SK-N-SH (cell line): Measurements from ENCODE around the gene HIRA. TPM values are rescaled to one million over a fixed set of nuclear protein-coding genes. Genes with fewer than 3 reads are reported as not detected.

Experiments used
- CTCF ChIA-PET: fragments of 300-600, 350-600 bp; formaldehyde crosslinking; extraction: SDS; loops from one replicate; lab custom pipeline; 2021; lab: Yijun Ruan, JAX
- POLR2A ChIA-PET: fragments of 350-600 bp; sonication (Branson Sonifier 250); formaldehyde crosslinking; extraction: SDS; loops from one replicate; lab custom pipeline; 2020; ENCODE audit warnings: antibody characterized with exemption, inconsistent platforms; lab: Yijun Ruan, JAX
- DNase-seq: peaks from one replicate; pipeline ENCODE4 v3.0.0; 2012
- H2AFZ ChIP-seq: fragments of 200-600 bp; sonication (generic); 2 replicates; pipeline ENCODE4 v1.8.1; 2016; ENCODE audit warnings: antibody characterized with exemption, mild to moderate bottlenecking, low read depth
- H3F3A ChIP-seq: fragments of 200-600 bp; sonication (generic); replicated peaks from 2 replicates; pipeline ENCODE3; 2016; ENCODE audit warnings: antibody characterized with exemption, mild to moderate bottlenecking; ENCODE audit not compliant: insufficient read depth
- H3K27ac ChIP-seq, 2 experiments: fragments of 200-500 bp in 1 of 2; fragments of 200-600 bp in 1 of 2; sonication (Bioruptor generic) in 1 of 2; sonication (generic), shearing (Covaris generic) in 1 of 2; 2 replicates each; pipeline versions ENCODE4 v1.5.1 to v1.6.1; 2014 to 2016; ENCODE audit warnings: low read depth in 2 of 2, inconsistent platforms in 1 of 2, low read length in 1 of 2, mild to moderate bottlenecking in 1 of 2, mixed read lengths in 1 of 2
- H3K27me3 ChIP-seq: fragments of 200-600 bp; sonication (generic), shearing (Covaris generic); 2 replicates; pipeline ENCODE4 v1.6.1; 2016; ENCODE audit warnings: mixed run types; ENCODE audit not compliant: insufficient read depth
- H3K36me3 ChIP-seq, 2 experiments: fragments of 200-500 bp in 1 of 2; fragments of 200-600 bp in 1 of 2; sonication (Bioruptor generic) in 1 of 2; sonication (generic) in 1 of 2; replicated peaks in 1 of 2; 2 replicates each; pipeline versions ENCODE3 to v1.5.1; 2014 to 2016; ENCODE audit warnings: low read length in 1 of 2, mild to moderate bottlenecking in 1 of 2; ENCODE audit not compliant: insufficient read depth in 2 of 2, control insufficient read depth in 1 of 2
- H3K4me1 ChIP-seq, 2 experiments: fragments of 200-500 bp in 1 of 2; fragments of 200-600 bp in 1 of 2; sonication (Bioruptor generic) in 1 of 2; sonication (generic), shearing (Covaris generic) in 1 of 2; 2 replicates each; pipeline versions ENCODE4 v1.5.1 to v1.6.1; 2014 to 2016; ENCODE audit warnings: low read depth in 1 of 2, low read length in 1 of 2, mixed run types in 1 of 2; ENCODE audit not compliant: insufficient read depth in 2 of 2, control insufficient read depth in 1 of 2
- H3K4me2 ChIP-seq: fragments of 200-600 bp; sonication (generic), shearing (Covaris generic); 2 replicates; pipeline ENCODE4 v1.6.1; 2017; ENCODE audit warnings: mixed run types
- H3K4me3 ChIP-seq, 2 experiments: fragments of 200-500 bp in 1 of 2; fragments of 200-600 bp in 1 of 2; sonication (Bioruptor generic) in 1 of 2; sonication (generic), shearing (Covaris generic) in 1 of 2; 2 replicates each; pipeline versions ENCODE4 v1.5.1 to v1.8.1; 2014 to 2016; ENCODE audit warnings: low read depth in 2 of 2, inconsistent platforms in 1 of 2, low read length in 1 of 2, mild to moderate bottlenecking in 1 of 2, mixed read lengths in 1 of 2, moderate library complexity in 1 of 2
- H3K79me2 ChIP-seq: fragments of 200-600 bp; sonication (generic); 2 replicates; pipeline ENCODE4 v1.8.1; 2017; ENCODE audit warnings: mild to moderate bottlenecking; ENCODE audit not compliant: insufficient read depth
- H3K9ac ChIP-seq: fragments of 200-600 bp; sonication (generic); 2 replicates; pipeline ENCODE4 v1.6.1; 2017; ENCODE audit warnings: mixed run types
- H3K9me2 ChIP-seq: fragments of 200-600 bp; sonication (generic); 2 replicates; pipeline ENCODE4 v1.6.1; 2017; ENCODE audit warnings: mixed run types
- H3K9me3 ChIP-seq: fragments of 200-600 bp; sonication (generic); 2 replicates; pipeline ENCODE4 v1.6.1; 2017; ENCODE audit warnings: mixed run types, mild to moderate bottlenecking, moderate library complexity
- H4K20me1 ChIP-seq: fragments of 200-600 bp; sonication (generic); 2 replicates; pipeline ENCODE4 v1.6.1; 2017; ENCODE audit warnings: mild to moderate bottlenecking, mixed run types; ENCODE audit not compliant: insufficient read depth
- CHD2 ChIP-seq: fragments of 150-350 bp; IDR thresholded peaks from 2 replicates; pipeline ENCODE4 v1.6.1; 2018; ENCODE audit warnings: low read length; ENCODE audit not compliant: partially characterized antibody
- EP300 ChIP-seq, 2 experiments: IDR thresholded peaks; 2 replicates each; pipeline versions ENCODE4 v1.4.0 to v1.6.1; 2012; ENCODE audit warnings: borderline replicate concordance in 1 of 2, low read depth in 1 of 2, low read length in 1 of 2
- FOXJ3 ChIP-seq: sonication (generic); formaldehyde crosslinking; IDR thresholded peaks from 2 replicates; pipeline ENCODE4 v1.5.1; 2020; ENCODE audit warnings: mild to moderate bottlenecking, missing genetic modification reagents
- FOXM1 ChIP-seq: IDR thresholded peaks from 2 replicates; pipeline ENCODE4 v1.4.0; 2012; ENCODE audit warnings: low read depth, mild to moderate bottlenecking
- GABPA ChIP-seq: IDR thresholded peaks from 2 replicates; pipeline ENCODE4 v1.4.0; 2012; ENCODE audit warnings: low read depth, mild to moderate bottlenecking
- IRF3 ChIP-seq: fragments of 150-350 bp; IDR thresholded peaks from 2 replicates; pipeline ENCODE4 v1.6.1; 2016; ENCODE audit warnings: mild to moderate bottlenecking, low read depth, low read length
- MAX ChIP-seq: IDR thresholded peaks from 2 replicates; pipeline ENCODE4 v1.4.0; 2012; ENCODE audit warnings: low read depth
- MEF2A ChIP-seq: IDR thresholded peaks from 2 replicates; pipeline ENCODE4 v1.4.0; 2012; ENCODE audit warnings: low read depth, borderline replicate concordance
- MXI1 ChIP-seq: IDR thresholded peaks from 2 replicates; pipeline ENCODE4 v1.6.1; 2012; ENCODE audit warnings: mild to moderate bottlenecking, low read depth, low read length, improper control_type of control experiment
- NRF1 ChIP-seq: IDR thresholded peaks from 2 replicates; pipeline ENCODE4 v1.6.1; 2012; ENCODE audit warnings: low read depth, mild to moderate bottlenecking, low read length
- PBX3 ChIP-seq: IDR thresholded peaks from 2 replicates; pipeline ENCODE4; 2012
- POLR2AphosphoS5 ChIP-seq: IDR thresholded peaks from 2 replicates; pipeline ENCODE4 v1.6.1; 2012; ENCODE audit warnings: low read depth, low read length
- RAD21 ChIP-seq: IDR thresholded peaks from 2 replicates; pipeline ENCODE4 v1.6.1; 2012; ENCODE audit warnings: mild to moderate bottlenecking, low read length
- RFX5 ChIP-seq: IDR thresholded peaks from 2 replicates; pipeline ENCODE4 v1.6.1; 2012; ENCODE audit warnings: mild to moderate bottlenecking, improper control_type of control experiment, low read length
- SIN3A ChIP-seq: IDR thresholded peaks from 2 replicates; pipeline ENCODE4 v1.6.1; 2012; ENCODE audit warnings: low read depth, mild to moderate bottlenecking, low read length, moderate library complexity, borderline replicate concordance
- TAF1 ChIP-seq: IDR thresholded peaks from 2 replicates; pipeline ENCODE4 v1.6.1; 2012; ENCODE audit warnings: low read depth, mild to moderate bottlenecking, low read length, moderate library complexity, borderline replicate concordance
- USF1 ChIP-seq: IDR thresholded peaks from 2 replicates; pipeline ENCODE4 v1.4.0; 2012; ENCODE audit warnings: low read depth, borderline replicate concordance
- YY1 ChIP-seq: IDR thresholded peaks from 2 replicates; pipeline ENCODE4 v1.4.0; 2012; ENCODE audit warnings: low read depth, mild to moderate bottlenecking
- WGBS: methylation state at CpG from one replicate; pipeline ENCODE4 v1.1.6; 2017; ENCODE audit warnings: low lambda C conversion rate; 5-methylcytosine and 5-hydroxymethylcytosine counted together
- polyA plus RNA-seq, 3 experiments: library from polyadenylated mRNA; depleted of rRNA; stranded (reverse); fragments of >200 nt; gene quantifications; 2 replicates each; pipeline ENCODE4 v1.2.3, GENCODE V29; 2012

HIRA gene
- polyA plus RNA-seq, 1 of the 3 experiments (the other 2 are of a cell fraction) = 21.0 TPM

- Histone ChIP-seq H3K4me1 (peaks cover 0 to 19% of the 10 kb centered on the region in 2 experiments; a peak in 1 of 4 replicates), H3K9me3 (no peaks in the 10 kb centered on the region), H3K9ac (peak within 1 kb of the TSS; percentile 90), H3K36me3 (peaks cover 14 to 52% of the 10 kb centered on the region in 2 experiments), H3K27ac (peak within 1 kb of the TSS; percentile 41 to 90), H2AFZ (peak within 1 kb of the TSS; percentile 85), H3K9me2 (no peaks in the 10 kb centered on the region), H3K4me3 (peak within 1 kb of the TSS; percentile 75 to 87), H4K20me1 (0 out of 2 replicates have a peak, but pooled peaks cover 11% of the 10 kb centered on the region), H3K27me3 (no peaks in the 10 kb centered on the region), H3F3A (peaks cover 9% of the 10 kb centered on the region), H3K4me2 (peak within 1 kb of the TSS; percentile 85), H3K79me2 (peaks cover 49% of the 10 kb centered on the region)
- peak; percentile 98 for DNase-seq
- 0% methylated on average over 23 of the region's 92 CpGs for WGBS
- ChIA-PET POLR2A (interaction anchor here (0.7 to 1.2 kb wide), 3 partner anchors 12 to 42 kb away, joined by 3 to 11 read pairs (median 3); partner anchors contain the start of gene MRPL40), CTCF (interaction anchor here (0.7 to 1.7 kb wide), 5 partner anchors 13 to 302 kb away, joined by 4 to 7 read pairs (median 5); no protein-coding TSS in a partner anchor)
- TF ChIP-seq CHD2 = peak; percentile 86
- peak; percentile 65; the same call in 1 of the 2 replicates for TF ChIP-seq POLR2AphosphoS5
- peak; percentile 78 for TF ChIP-seq TAF1
- TF ChIP-seq MEF2A = no peak
- TF ChIP-seq IRF3 = peak; percentile 78
- peak; percentile 29; the same call in 1 of the 2 replicates for TF ChIP-seq FOXJ3 (CRISPR knock-in tag)
- no peak for TF ChIP-seq NRF1
- peak; percentile 100 for TF ChIP-seq PBX3
- TF ChIP-seq EP300 (IDR thresholded peaks at IDR 0.05; ENCODE audit: borderline replicate concordance in 1 of 2, low read depth in 1 of 2, low read length in 1 of 2) = peak in 1 of 2 experiments; percentile 43; a peak in 1 of 4 replicates
- peak; percentile 74; the same call in 1 of the 2 replicates for TF ChIP-seq USF1
- TF ChIP-seq RAD21 = no peak
- TF ChIP-seq SIN3A = peak; percentile 25; the same call in 1 of the 2 replicates
- TF ChIP-seq FOXM1 = no peak
- peak; percentile 64 for TF ChIP-seq MXI1
- TF ChIP-seq MAX = 0 out of 2 replicates have a peak, but pooled peaks have one; percentile 27
- TF ChIP-seq YY1 = peak; percentile 87
- TF ChIP-seq GABPA = peak; percentile 53
- 0 out of 2 replicates have a peak, but pooled peaks have one; percentile 63 for TF ChIP-seq RFX5
Measured at GRCh38 chr22:19447330-19448075, 16.0 kb upstream of the HIRA start, which contains the start of gene C22orf39. Gene C22orf39 (minus strand): TSS chr22:19447711. CDS start chr22:19447688, 23 bp downstream.
